H1 (cell line): ENCODE measurements around the gene UBA6. TPM values are rescaled to one million over a fixed set of nuclear protein-coding genes. Genes with fewer than 3 reads are reported as not detected.

Experiments used
- CTCF ChIA-PET: fragments of 300-600 bp; sonication (Branson Sonifier 250); formaldehyde crosslinking; loops from one replicate; lab custom pipeline; 2021; ENCODE audit not compliant: partially characterized antibody; lab: Charles Lee
- POLR2A ChIA-PET: fragments of 300-600 bp; sonication (Branson Sonifier 250); formaldehyde crosslinking; loops from one replicate; lab custom pipeline; 2021; ENCODE audit warnings: inconsistent platforms; ENCODE audit not compliant: partially characterized antibody; lab: Charles Lee
- DNase-seq, 2 experiments: peaks; one replicate each; pipeline versions ENCODE4 v3.0.0 to v3.0.0-alpha.2; 2010 to 2022; ENCODE audit warnings: low spot score in 2 of 2, low read depth in 1 of 2, mixed read lengths in 1 of 2
- FAIRE-seq: peaks from 2 replicates; lab custom pipeline; 2011; peaks lifted over from hg19 to GRCh38; lab: Jason Lieb, UNC
- H2AFZ ChIP-seq: 2 replicates; pipeline ENCODE4 v1.8.1; 2012; ENCODE audit warnings: low read length, inconsistent platforms
- H2AK5ac ChIP-seq: 2 replicates; pipeline ENCODE4 v1.6.1; 2013; ENCODE audit warnings: low read depth, low read length
- H2BK120ac ChIP-seq: replicated peaks from 2 replicates; pipeline ENCODE3; 2013; ENCODE audit warnings: low read depth, low read length, inconsistent platforms
- H2BK12ac ChIP-seq: 2 replicates; pipeline ENCODE4 v1.6.1; 2013; ENCODE audit warnings: low read depth, low read length
- H2BK15ac ChIP-seq: 2 replicates; pipeline ENCODE4 v1.6.1; 2013; ENCODE audit warnings: low read length
- H2BK20ac ChIP-seq: 2 replicates; pipeline ENCODE4 v1.6.1; 2013; ENCODE audit warnings: low read length
- H2BK5ac ChIP-seq: 2 replicates; pipeline ENCODE4 v1.6.1; 2013; ENCODE audit warnings: low read depth, low read length
- H3K14ac ChIP-seq: 2 replicates; pipeline ENCODE4 v1.6.1; 2013; ENCODE audit warnings: inconsistent platforms; ENCODE audit not compliant: insufficient read length
- H3K18ac ChIP-seq: 2 replicates; pipeline ENCODE4 v1.6.1; 2013; ENCODE audit warnings: low read length; ENCODE audit errors: extremely low read depth
- H3K23ac ChIP-seq: 2 replicates; pipeline ENCODE4 v1.6.1; 2013; ENCODE audit warnings: inconsistent platforms; ENCODE audit not compliant: insufficient read length
- H3K23me2 ChIP-seq: 2 replicates; pipeline ENCODE4 v1.6.1; 2013; ENCODE audit warnings: low read depth, low read length
- H3K27ac ChIP-seq: 2 replicates; pipeline ENCODE4 v1.6.1; 2011; ENCODE audit warnings: low read depth, low read length, inconsistent platforms
- H3K27me3 ChIP-seq, 4 experiments: replicated peaks in 1 of 4; 1 replicate in 1 of 4; 2 replicates in 3 of 4; pipeline versions ENCODE4 v1.6.1 to v1.8.1; 2011 to 2013; ENCODE audit warnings: low read length in 3 of 4, mild to moderate bottlenecking in 3 of 4, inconsistent platforms in 2 of 4, mixed read lengths in 2 of 4, moderate library complexity in 1 of 4; ENCODE audit not compliant: control insufficient read depth in 3 of 4, insufficient read depth in 3 of 4; ENCODE audit errors: extremely low read depth in 1 of 4
- H3K36me3 ChIP-seq, 4 experiments: 2 replicates each; pipeline versions ENCODE4 v1.6.1 to v1.8.1; 2011 to 2013; ENCODE audit warnings: mild to moderate bottlenecking in 4 of 4, low read length in 3 of 4, moderate library complexity in 2 of 4, control low read depth in 1 of 4, inconsistent platforms in 1 of 4; ENCODE audit not compliant: insufficient read depth in 4 of 4, control insufficient read depth in 2 of 4
- H3K4ac ChIP-seq: replicated peaks from 2 replicates; pipeline ENCODE3; 2013; ENCODE audit warnings: low read length, low read depth, mixed read lengths, inconsistent platforms; ENCODE audit not compliant: insufficient read length
- H3K4me1 ChIP-seq, 4 experiments: replicated peaks in 1 of 4; 1 replicate in 1 of 4; 2 replicates in 3 of 4; pipeline versions ENCODE4 v1.6.1 to v1.8.1; 2011 to 2013; ENCODE audit warnings: low read length in 3 of 4, inconsistent platforms in 2 of 4, mixed read lengths in 1 of 4; ENCODE audit not compliant: insufficient read depth in 4 of 4, control insufficient read depth in 3 of 4
- H3K4me2 ChIP-seq, 2 experiments: 2 replicates each; pipeline versions ENCODE4 v1.6.1 to v1.8.1; 2011 to 2013; ENCODE audit warnings: low read depth in 2 of 2, low read length in 2 of 2, control low read depth in 1 of 2, inconsistent platforms in 1 of 2, mild to moderate bottlenecking in 1 of 2; ENCODE audit not compliant: insufficient read depth in 1 of 2
- H3K4me3 ChIP-seq, 4 experiments: fragments of 200-600, 300-600 bp in 1 of 4; sonication (generic), shearing (Covaris generic), sonication (Bioruptor Twin) in 1 of 4; 2 replicates each; pipeline versions ENCODE4 v1.5.1 to v1.8.1; 2011 to 2016; ENCODE audit warnings: low read length in 4 of 4, low read depth in 3 of 4, control low read depth in 2 of 4, inconsistent platforms in 2 of 4, mild to moderate bottlenecking in 2 of 4, mixed read lengths in 1 of 4, moderate library complexity in 1 of 4; ENCODE audit not compliant: insufficient read depth in 2 of 4; ENCODE audit errors: extremely low read depth in 1 of 4
- H3K56ac ChIP-seq: replicated peaks from 2 replicates; pipeline ENCODE3; 2013; ENCODE audit warnings: low read depth, mild to moderate bottlenecking, mixed read lengths, low read length, inconsistent platforms; ENCODE audit not compliant: insufficient read length
- H3K79me1 ChIP-seq: 2 replicates; pipeline ENCODE4 v1.6.1; 2013; ENCODE audit warnings: low read depth, low read length, control low read depth
- H3K79me2 ChIP-seq, 2 experiments: 2 replicates each; pipeline versions ENCODE4 v1.6.1 to v1.8.1; 2012 to 2013; ENCODE audit warnings: low read length in 2 of 2, mild to moderate bottlenecking in 2 of 2, inconsistent platforms in 1 of 2; ENCODE audit not compliant: insufficient read depth in 2 of 2, control insufficient read depth in 1 of 2
- H3K9ac ChIP-seq, 4 experiments: replicated peaks in 1 of 4; 1 replicate in 1 of 4; 2 replicates in 3 of 4; pipeline versions ENCODE4 v1.6.1 to v1.8.1; 2011 to 2013; ENCODE audit warnings: low read depth in 3 of 4, low read length in 3 of 4, control low read depth in 2 of 4, mild to moderate bottlenecking in 2 of 4, moderate library complexity in 2 of 4, inconsistent platforms in 1 of 4; ENCODE audit errors: extremely low read depth in 1 of 4
- H3K9me3 ChIP-seq, 2 experiments: 2 replicates each; pipeline versions ENCODE4 v1.6.1 to v1.8.1; 2012 to 2013; ENCODE audit warnings: mild to moderate bottlenecking in 2 of 2, moderate library complexity in 2 of 2, control low read depth in 1 of 2, inconsistent platforms in 1 of 2, low read depth in 1 of 2, low read length in 1 of 2, mixed read lengths in 1 of 2; ENCODE audit not compliant: insufficient read depth in 2 of 2
- H4K20me1 ChIP-seq, 2 experiments: replicated peaks in 1 of 2; 2 replicates each; pipeline versions ENCODE3 to v1.8.1; 2011 to 2013; ENCODE audit warnings: inconsistent platforms in 2 of 2, low read length in 2 of 2, mild to moderate bottlenecking in 1 of 2; ENCODE audit not compliant: insufficient read depth in 2 of 2, control insufficient read depth in 1 of 2
- H4K5ac ChIP-seq: 2 replicates; pipeline ENCODE4 v1.6.1; 2013; ENCODE audit warnings: low read length, low read depth, mixed read lengths, inconsistent platforms; ENCODE audit not compliant: insufficient read length
- H4K8ac ChIP-seq: 2 replicates; pipeline ENCODE4 v1.8.0; 2013; ENCODE audit warnings: mild to moderate bottlenecking, moderate library complexity, low read length, inconsistent platforms; ENCODE audit not compliant: insufficient read depth; ENCODE audit errors: extremely low read depth
- H4K91ac ChIP-seq: replicated peaks from 2 replicates; pipeline ENCODE3; 2013; ENCODE audit warnings: low read length, mixed read lengths, inconsistent platforms; ENCODE audit not compliant: insufficient read length
- CTBP2 ChIP-seq: IDR thresholded peaks from 2 replicates; pipeline ENCODE4 v1.7.0; 2011; ENCODE audit warnings: borderline replicate concordance, mild to moderate bottlenecking, moderate library complexity, mixed read lengths, low read length; ENCODE audit not compliant: insufficient read depth, insufficient read length
- KDM5A ChIP-seq: fragments of 200-600 bp; IDR thresholded peaks from 2 replicates; pipeline ENCODE4 v1.7.1; 2012; ENCODE audit warnings: mild to moderate bottlenecking, low read length, inconsistent platforms, mixed read lengths
- PHF8 ChIP-seq: fragments of 200-600 bp; sonication (generic); conservative IDR thresholded peaks from 2 replicates; pipeline ENCODE4 v1.7.1; 2012; ENCODE audit warnings: low read depth, mild to moderate bottlenecking, inconsistent platforms, low read length, moderate library complexity
- SIX5 ChIP-seq: IDR thresholded peaks from 2 replicates; pipeline ENCODE4 v1.6.1; 2011; ENCODE audit warnings: mild to moderate bottlenecking, low read depth, low read length
- TAF7 ChIP-seq: optimal IDR thresholded peaks from 2 replicates; pipeline ENCODE3; 2011; ENCODE audit warnings: low read depth, mild to moderate bottlenecking, inconsistent platforms, low read length, moderate library complexity, borderline replicate concordance
- YY1 ChIP-seq: IDR thresholded peaks from 2 replicates; pipeline ENCODE4 v1.6.1; 2011; ENCODE audit warnings: low read depth, mild to moderate bottlenecking, low read length
- WGBS, 2 experiments: shearing (Covaris generic) in 1 of 2; methylation state at CpG; one replicate each; pipeline versions ENCODE4 v1.1.6 to v1.1.7; 2013 to 2015; ENCODE audit warnings: low lambda C conversion rate in 2 of 2, mixed read lengths in 2 of 2, inconsistent platforms in 1 of 2, low coverage in 1 of 2, missing lambda C conversion rate in 1 of 2; ENCODE audit not compliant: insufficient replicate concordance in 2 of 2, insufficient coverage in 1 of 2, insufficient read length in 1 of 2; ENCODE audit errors: extremely low coverage in 1 of 2, missing lambda C conversion rate in 1 of 2; 5-methylcytosine and 5-hydroxymethylcytosine counted together
- polyA plus RNA-seq, 7 experiments: library from polyadenylated mRNA; depleted of rRNA in 3 of 7; stranded (reverse) in 5 of 7; unstranded in 2 of 7; fragments of >200 nt in 5 of 7; fragments of 200-250 nt in 2 of 7; gene quantifications; 1 replicate in 5 of 7; 2 replicates in 1 of 7; 4 replicates in 1 of 7; pipeline versions ENCODE4 v1.2.1 to v1.2.3, GENCODE V29; 2011 to 2013; ENCODE audit warnings: missing spikeins in 2 of 7, mixed read lengths in 2 of 7
- total RNA-seq: library from RNA; stranded (reverse); fragmentation: NEBNext Ultra II Directional; extraction: Animal tissue kit (Norgen Biotek cat#: 25700); gene quantifications from 2 replicates; pipeline ENCODE4 v1.2.1, GENCODE V29; 2021

The UBA6 gene
- total and polyA plus RNA-seq, 2 of the 8 experiments (the other 6 are each of a cell fraction or from before 2014, with no cell fraction given) = 17.4 to 74.3 TPM

- H3K4ac ChIP-seq = no peak overlapping the region
- no peak for TF ChIP-seq CTBP2
- TF ChIP-seq KDM5A = no peak
- TF ChIP-seq SIX5 = no peak
- TF ChIP-seq PHF8 = no peak
- no peak for TF ChIP-seq YY1
- no peak for TF ChIP-seq TAF7
- no peak overlapping the region for H2BK120ac ChIP-seq
- H4K20me1 ChIP-seq = peaks cover 0 to 3% of the 10 kb centered on the region in 2 experiments
- H3K4me1 ChIP-seq = peaks cover 0 to 10% (median 3%) of the 10 kb centered on the region in 4 experiments; a peak in 3 of 7 replicates
- H2BK5ac ChIP-seq = no peak overlapping the region
- no peak overlapping the region for H3K27ac ChIP-seq
- H3K4me3 ChIP-seq = no peak overlapping the region
- H3K56ac ChIP-seq = no peak overlapping the region
- H2BK12ac ChIP-seq = no peak overlapping the region
- no peak overlapping the region for H3K14ac ChIP-seq
- no peak for FAIRE-seq
- no peaks in the 10 kb centered on the region for H3K23me2 ChIP-seq
- WGBS, 2 experiments = 89% methylated on average over 1 of the region's 1 CpG; no CpG with 5 or more reads in 1 of the 2 experiments
- H3K79me1 ChIP-seq = no peaks in the 10 kb centered on the region
- no peak overlapping the region for H4K5ac ChIP-seq
- no peaks in the 10 kb centered on the region for H3K79me2 ChIP-seq
- no peak overlapping the region for H3K18ac ChIP-seq
- no peak overlapping the region for H2AK5ac ChIP-seq
- H2BK20ac ChIP-seq = no peak overlapping the region
- H3K23ac ChIP-seq = no peak overlapping the region
- H3K9ac ChIP-seq = no peak overlapping the region
- no peaks in the 10 kb centered on the region for H3K9me3 ChIP-seq
- no peak overlapping the region for H4K8ac ChIP-seq
- no peak overlapping the region for H4K91ac ChIP-seq
- H3K4me2 ChIP-seq = no peak overlapping the region
- no peaks in the 10 kb centered on the region for H3K27me3 ChIP-seq
- no peak for DNase-seq
- H2BK15ac ChIP-seq = no peak overlapping the region
- CTCF ChIA-PET = interaction anchor here (1.3 to 5.5 kb wide), 9 partner anchors 11 to 267 kb away, joined by 3 to 49 read pairs (median 6); partner anchors contain the start of gene UBA6
- H3K36me3 ChIP-seq = no peaks in the 10 kb centered on the region; a peak in 1 of 8 replicates
- POLR2A ChIA-PET = no interaction called here
- H2AFZ ChIP-seq = no peak overlapping the region
Measured at GRCh38 chr4:67725132-67725531, 24.2 kb upstream of the UBA6 start.
